Measurements from ENCODE around the gene SRD5A2. TPM values are rescaled to one million over a fixed set of nuclear protein-coding genes. Genes with fewer than 3 reads are reported as not detected.

SRD5A2 gene
- total RNA-seq, 3 donors from 2014 or later, result 0.32 to 0.33 TPM; not detected in 1

DNA sequence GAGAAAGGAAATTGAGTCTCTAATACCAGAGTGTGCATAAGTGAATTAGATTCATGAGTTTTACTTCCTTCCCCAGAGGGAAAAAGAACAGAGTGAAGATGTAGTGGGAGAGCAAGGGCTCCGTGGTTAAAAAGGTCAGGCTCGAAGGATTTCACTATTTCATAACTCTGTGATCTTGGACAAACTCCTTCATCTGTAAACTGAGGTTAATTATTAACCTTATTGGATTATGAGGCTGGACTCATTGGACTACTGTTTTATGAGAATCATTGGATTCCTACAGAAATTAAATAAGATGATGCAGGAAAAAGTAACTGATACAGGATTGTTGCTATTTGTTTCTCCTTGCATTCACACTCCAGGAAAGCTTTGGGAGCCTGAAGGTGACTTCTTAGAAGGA lies 45.0 kb downstream of the SRD5A2 start:
- no peak overlapping the region for H3K4me3 ChIP-seq
- TF ChIP-seq POLR2A (IDR thresholded peaks at IDR 0.05), result no peak
- TF ChIP-seq POLR2AphosphoS5 (IDR thresholded peaks at IDR 0.05), result no peak
- TF ChIP-seq, protein P1, sequence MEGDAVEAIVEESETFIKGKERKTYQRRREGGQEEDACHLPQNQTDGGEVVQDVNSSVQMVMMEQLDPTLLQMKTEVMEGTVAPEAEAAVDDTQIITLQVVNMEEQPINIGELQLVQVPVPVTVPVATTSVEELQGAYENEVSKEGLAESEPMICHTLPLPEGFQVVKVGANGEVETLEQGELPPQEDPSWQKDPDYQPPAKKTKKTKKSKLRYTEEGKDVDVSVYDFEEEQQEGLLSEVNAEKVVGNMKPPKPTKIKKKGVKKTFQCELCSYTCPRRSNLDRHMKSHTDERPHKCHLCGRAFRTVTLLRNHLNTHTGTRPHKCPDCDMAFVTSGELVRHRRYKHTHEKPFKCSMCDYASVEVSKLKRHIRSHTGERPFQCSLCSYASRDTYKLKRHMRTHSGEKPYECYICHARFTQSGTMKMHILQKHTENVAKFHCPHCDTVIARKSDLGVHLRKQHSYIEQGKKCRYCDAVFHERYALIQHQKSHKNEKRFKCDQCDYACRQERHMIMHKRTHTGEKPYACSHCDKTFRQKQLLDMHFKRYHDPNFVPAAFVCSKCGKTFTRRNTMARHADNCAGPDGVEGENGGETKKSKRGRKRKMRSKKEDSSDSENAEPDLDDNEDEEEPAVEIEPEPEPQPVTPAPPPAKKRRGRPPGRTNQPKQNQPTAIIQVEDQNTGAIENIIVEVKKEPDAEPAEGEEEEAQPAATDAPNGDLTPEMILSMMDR (IDR thresholded peaks at IDR 0.05), result no peak
- H3K36me3 ChIP-seq, result no peaks in the 10 kb centered on the region
- H3K27ac ChIP-seq, result no peak overlapping the region
- H3K9me3 ChIP-seq, result no peaks in the 10 kb centered on the region
- no peak for DNase-seq (ENCODE audit: low spot score in 2 of 2)
- intact Hi-C loops (cut with DNase I; ENCODE audit: low total_unique reads), result no loop called here
- H3K27me3 ChIP-seq, result no peaks in the 10 kb centered on the region
- H3K4me1 ChIP-seq, result no peaks in the 10 kb centered on the region

DNA sequence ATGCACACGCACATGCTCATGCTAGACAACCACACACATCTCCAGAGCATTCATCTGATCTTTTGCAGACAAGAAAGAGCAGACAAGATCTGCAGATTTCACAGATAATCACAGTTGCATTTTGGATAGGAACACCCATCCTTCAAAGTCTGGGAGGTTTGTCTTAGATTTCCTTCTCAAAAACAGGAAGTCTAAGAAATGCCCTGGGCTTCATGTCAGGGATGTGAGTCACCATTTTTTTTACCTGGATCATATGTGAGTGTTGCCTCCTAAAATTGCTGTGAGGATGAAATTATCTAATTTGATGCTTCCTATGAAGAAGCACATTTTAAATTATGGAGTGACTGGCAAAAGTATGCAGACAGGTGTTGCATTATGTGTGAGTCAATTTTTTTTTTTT lies 46.1 kb downstream of the SRD5A2 start:
- Histone ChIP-seq H3K36me3 (no peaks in the 10 kb centered on the region), H3K4me3 (no peak overlapping the region), H3K27ac (no peak overlapping the region), H3K4me1 (no peaks in the 10 kb centered on the region), H3K9me3 (no peaks in the 10 kb centered on the region), H3K27me3 (no peaks in the 10 kb centered on the region)
- intact Hi-C loops (cut with DNase I; ENCODE audit: low total_unique reads), result no loop called here
- TF ChIP-seq POLR2AphosphoS5 (IDR thresholded peaks at IDR 0.05) (no peak), POLR2A (IDR thresholded peaks at IDR 0.05) (no peak)
- TF ChIP-seq, protein P1 (IDR thresholded peaks at IDR 0.05), result no peak
- DNase-seq (ENCODE audit: low spot score in 2 of 2), result no peak

DNA sequence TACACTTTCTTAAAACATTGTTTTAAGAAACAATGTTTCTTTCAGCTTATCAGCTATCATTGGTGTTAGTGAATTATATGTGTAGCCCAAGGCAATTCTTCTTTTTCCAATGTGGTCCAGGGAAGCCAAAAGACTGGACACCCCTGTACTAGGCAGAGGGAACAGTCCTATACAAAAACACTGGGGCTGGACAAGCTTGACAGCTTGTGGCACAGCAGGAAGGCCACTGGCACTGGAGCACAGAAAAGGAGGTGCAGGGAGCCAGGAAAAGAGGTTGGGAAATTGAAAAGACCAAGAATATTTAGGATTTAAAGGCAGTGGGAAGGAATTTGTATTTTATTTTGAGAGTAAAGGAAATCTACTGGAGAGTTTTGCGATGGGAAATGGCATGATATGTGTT lies 47.7 kb downstream of the SRD5A2 start:
- TF ChIP-seq, protein P1 (IDR thresholded peaks at IDR 0.05), result no peak
- TF ChIP-seq POLR2A (IDR thresholded peaks at IDR 0.05), result no peak
- TF ChIP-seq POLR2AphosphoS5 (IDR thresholded peaks at IDR 0.05), result no peak
- H3K36me3 ChIP-seq, result no peaks in the 10 kb centered on the region
- H3K4me1 ChIP-seq, result no peaks in the 10 kb centered on the region
- H3K4me3 ChIP-seq, result no peak overlapping the region
- no peaks in the 10 kb centered on the region for H3K27me3 ChIP-seq
- intact Hi-C loops (cut with DNase I; ENCODE audit: low total_unique reads), result no loop called here
- H3K27ac ChIP-seq, result no peak overlapping the region
- DNase-seq (ENCODE audit: low spot score in 2 of 2), result no peak
- no peaks in the 10 kb centered on the region for H3K9me3 ChIP-seq

DNA sequence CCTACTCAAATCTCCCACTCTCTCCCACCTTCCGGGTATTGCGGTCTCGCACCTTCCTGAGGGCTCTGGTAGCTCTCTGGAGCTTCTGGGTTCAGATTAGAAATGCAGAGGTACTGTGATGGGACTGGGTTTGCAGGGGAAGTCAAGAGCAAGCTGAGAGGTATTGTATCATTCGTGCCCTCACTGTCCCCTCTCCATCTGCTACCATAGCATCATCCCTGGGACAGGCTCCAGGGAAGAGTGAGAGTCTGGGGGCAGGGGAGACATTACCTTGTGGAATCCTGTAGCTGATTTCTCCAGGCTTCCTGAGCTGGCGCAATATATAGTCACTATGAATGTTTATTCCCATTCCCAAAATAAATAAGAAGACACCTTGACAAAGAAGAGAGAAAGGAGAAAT lies 49.6 kb downstream of the SRD5A2 start:
- H3K27me3 ChIP-seq, result no peaks in the 10 kb centered on the region
- no peaks in the 10 kb centered on the region for H3K9me3 ChIP-seq
- no peak for DNase-seq (ENCODE audit: low spot score in 2 of 2)
- no peak overlapping the region for H3K4me3 ChIP-seq
- intact Hi-C loops (cut with DNase I; ENCODE audit: low total_unique reads), result no loop called here
- H3K27ac ChIP-seq, result no peak overlapping the region
- H3K4me1 ChIP-seq, result no peaks in the 10 kb centered on the region
- TF ChIP-seq, protein P1 (IDR thresholded peaks at IDR 0.05), result no peak
- TF ChIP-seq POLR2A (IDR thresholded peaks at IDR 0.05) (no peak), POLR2AphosphoS5 (IDR thresholded peaks at IDR 0.05) (no peak)
- no peaks in the 10 kb centered on the region for H3K36me3 ChIP-seq

DNA sequence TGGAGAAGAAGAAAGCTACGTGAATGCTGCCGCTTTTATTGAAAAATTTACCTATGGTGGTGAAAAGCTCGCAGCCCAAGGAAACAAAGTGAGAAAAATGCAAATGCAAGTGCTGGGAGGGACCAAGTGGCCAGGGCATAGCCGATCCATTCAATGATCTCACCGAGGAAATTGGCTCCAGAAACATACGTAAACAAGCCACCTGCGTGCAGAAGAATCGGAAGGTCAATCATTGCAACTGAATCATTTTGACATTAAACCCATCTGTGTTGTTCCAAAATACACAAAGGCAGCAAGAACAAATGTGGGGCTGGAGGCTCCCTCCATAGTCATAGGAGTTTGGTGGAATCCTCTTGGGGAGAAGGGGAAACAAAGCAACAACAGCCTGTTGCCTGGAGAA lies 51.5 kb downstream of the SRD5A2 start:
- H3K4me1 ChIP-seq, result no peaks in the 10 kb centered on the region
- no peak for DNase-seq (ENCODE audit: low spot score in 2 of 2)
- TF ChIP-seq POLR2A (IDR thresholded peaks at IDR 0.05) (no peak), POLR2AphosphoS5 (IDR thresholded peaks at IDR 0.05) (no peak)
- TF ChIP-seq, protein P1 (IDR thresholded peaks at IDR 0.05), result no peak
- H3K36me3 ChIP-seq, result no peaks in the 10 kb centered on the region
- intact Hi-C loops (cut with DNase I; ENCODE audit: low total_unique reads), result loop anchor here (5.0 kb wide), 1 partner anchor 82 kb away; no protein-coding TSS in a partner anchor
- no peaks in the 10 kb centered on the region for H3K9me3 ChIP-seq
- H3K27me3 ChIP-seq, result no peaks in the 10 kb centered on the region
- H3K4me3 ChIP-seq, result no peak overlapping the region
- H3K27ac ChIP-seq, result no peak overlapping the region

All from breast epithelium (tissue), 4 donors.